HEK293 (cell line): Measurements from ENCODE around the gene DIABLO.

ENCODE experiments used
- CTCF ChIA-PET: fragments of 350-600 bp; formaldehyde crosslinking; extraction: SDS; loops from one replicate; lab custom pipeline; 2021; ENCODE audit warnings: antibody characterized with exemption; lab: Yijun Ruan, JAX
- POLR2A ChIA-PET: fragments of 300-600 bp; formaldehyde crosslinking; extraction: SDS; loops from one replicate; lab custom pipeline; 2020; ENCODE audit warnings: antibody characterized with exemption, inconsistent platforms; lab: Yijun Ruan, JAX
- H3K27ac ChIP-seq: fragments of 200-500 bp; sonication (Bioruptor generic); 2 replicates; pipeline ENCODE4 v1.5.1; 2014; ENCODE audit warnings: low read depth, low read length, control low read depth, inconsistent platforms; ENCODE audit errors: extremely low read depth
- H3K36me3 ChIP-seq, 2 experiments: fragments of 200-500 bp in 1 of 2; sonication (Bioruptor generic) in 1 of 2; 1 replicate in 1 of 2; 2 replicates in 1 of 2; pipeline ENCODE4 v1.5.1; 2014 to 2017; ENCODE audit warnings: inconsistent platforms in 2 of 2, low read length in 2 of 2; ENCODE audit not compliant: control insufficient read depth in 2 of 2, insufficient read depth in 1 of 2
- H3K4me1 ChIP-seq: fragments of 200-500 bp; sonication (Bioruptor generic); 2 replicates; pipeline ENCODE4 v1.5.1; 2014; ENCODE audit warnings: mild to moderate bottlenecking, low read length, inconsistent platforms; ENCODE audit not compliant: control insufficient read depth, insufficient read depth
- H3K4me3 ChIP-seq: 2 replicates; pipeline ENCODE4 v1.5.1; 2011; ENCODE audit warnings: low read depth, mild to moderate bottlenecking, control low read depth, low read length, moderate library complexity
- H3K9me3 ChIP-seq: fragments of 200-500 bp; sonication (Bioruptor generic); 2 replicates; pipeline ENCODE4 v1.5.1; 2014; ENCODE audit warnings: low read depth, low read length, inconsistent platforms; ENCODE audit not compliant: control insufficient read depth, insufficient read depth
- GLI2 ChIP-seq: fragments of 450-650 bp; formaldehyde crosslinking; IDR thresholded peaks from 2 replicates; pipeline ENCODE4; 2017; ENCODE audit warnings: missing biosample characterization, missing genetic modification characterization, low read depth, borderline replicate concordance
- KLF10 ChIP-seq: fragments of 450-650 bp; IDR thresholded peaks from 2 replicates; pipeline ENCODE4 v1.5.1; 2018; ENCODE audit warnings: missing biosample characterization, mild to moderate bottlenecking, missing genetic modification characterization
- KLF8 ChIP-seq: fragments of 450-650 bp; formaldehyde crosslinking; IDR thresholded peaks from 2 replicates; pipeline ENCODE4 v1.5.1; 2016; ENCODE audit warnings: missing biosample characterization, missing genetic modification characterization
- KLF9 ChIP-seq: fragments of 450-650 bp; formaldehyde crosslinking; IDR thresholded peaks from 2 replicates; pipeline ENCODE4 v1.5.1; 2016; ENCODE audit warnings: missing biosample characterization, missing genetic modification characterization, low read depth
- PBX3 ChIP-seq: sonication (generic); formaldehyde crosslinking; IDR thresholded peaks from 2 replicates; pipeline ENCODE4 v1.8.1; 2022; ENCODE audit warnings: mild to moderate bottlenecking, moderate library complexity, missing genetic modification reagents
- PRDM4 ChIP-seq: fragments of 450-650 bp; formaldehyde crosslinking; IDR thresholded peaks from 2 replicates; pipeline ENCODE4 v1.5.1; 2017; ENCODE audit warnings: missing biosample characterization, missing genetic modification characterization
- ZBTB8A ChIP-seq: fragments of 450-650 bp; formaldehyde crosslinking; IDR thresholded peaks from 2 replicates; pipeline ENCODE4 v1.5.1; 2016; ENCODE audit warnings: missing biosample characterization, missing genetic modification characterization
- ZNF121 ChIP-seq: fragments of 450-650 bp; formaldehyde crosslinking; IDR thresholded peaks from 2 replicates; pipeline ENCODE4 v1.5.1; 2016; ENCODE audit warnings: missing biosample characterization, missing genetic modification characterization
- ZNF19 ChIP-seq: fragments of 450-650 bp; formaldehyde crosslinking; IDR thresholded peaks from 2 replicates; pipeline ENCODE4; 2016; ENCODE audit warnings: missing biosample characterization, missing genetic modification characterization, low read depth
- ZNF202 ChIP-seq: fragments of 450-650 bp; formaldehyde crosslinking; IDR thresholded peaks from 2 replicates; pipeline ENCODE4 v1.5.1; 2016; ENCODE audit warnings: missing biosample characterization, missing genetic modification characterization, borderline replicate concordance
- ZNF23 ChIP-seq: fragments of 450-650 bp; formaldehyde crosslinking; IDR thresholded peaks from 2 replicates; pipeline ENCODE4 v1.5.1; 2016; ENCODE audit warnings: missing biosample characterization, missing genetic modification characterization, borderline replicate concordance
- ZNF266 ChIP-seq: fragments of 450-650 bp; formaldehyde crosslinking; IDR thresholded peaks from 2 replicates; pipeline ENCODE4 v1.5.1; 2016; ENCODE audit warnings: missing biosample characterization, missing genetic modification characterization, low read depth
- ZNF292 ChIP-seq: fragments of 450-650 bp; formaldehyde crosslinking; IDR thresholded peaks from 2 replicates; pipeline ENCODE4 v1.5.1; 2016; ENCODE audit warnings: low read depth, missing biosample characterization, missing genetic modification characterization, borderline replicate concordance
- ZNF350 ChIP-seq: fragments of 450-650 bp; formaldehyde crosslinking; IDR thresholded peaks from 2 replicates; pipeline ENCODE4 v1.5.0; 2017; ENCODE audit warnings: missing biosample characterization, mild to moderate bottlenecking, missing genetic modification characterization
- ZNF473 ChIP-seq: fragments of 450-650 bp; formaldehyde crosslinking; IDR thresholded peaks from 2 replicates; pipeline ENCODE4 v1.5.1; 2017; ENCODE audit warnings: missing biosample characterization, missing genetic modification characterization
- ZNF48 ChIP-seq: fragments of 450-650 bp; formaldehyde crosslinking; IDR thresholded peaks from 2 replicates; pipeline ENCODE4 v1.5.1; 2016; ENCODE audit warnings: missing biosample characterization, missing genetic modification characterization
- ZNF561 ChIP-seq: fragments of 450-650 bp; IDR thresholded peaks from 2 replicates; pipeline ENCODE4 v1.5.1; 2018; ENCODE audit warnings: missing biosample characterization, missing genetic modification characterization, borderline replicate concordance
- ZNF571 ChIP-seq: fragments of 450-650 bp; formaldehyde crosslinking; IDR thresholded peaks from 2 replicates; pipeline ENCODE4 v1.5.0; 2017; ENCODE audit warnings: missing biosample characterization, missing genetic modification characterization
- ZNF600 ChIP-seq: fragments of 450-650 bp; formaldehyde crosslinking; IDR thresholded peaks from 2 replicates; pipeline ENCODE4 v1.5.1; 2016; ENCODE audit warnings: missing biosample characterization, missing genetic modification characterization
- ZNF610 ChIP-seq: fragments of 450-650 bp; formaldehyde crosslinking; IDR thresholded peaks from 2 replicates; pipeline ENCODE4 v1.5.1; 2016; ENCODE audit warnings: missing biosample characterization, missing genetic modification characterization, borderline replicate concordance
- ZNF623 ChIP-seq: fragments of 450-650 bp; formaldehyde crosslinking; IDR thresholded peaks from 2 replicates; pipeline ENCODE4 v1.5.1; 2016; ENCODE audit warnings: missing biosample characterization, missing genetic modification characterization
- ZNF776 ChIP-seq: fragments of 450-650 bp; formaldehyde crosslinking; IDR thresholded peaks from 2 replicates; pipeline ENCODE4 v1.5.0; 2017; ENCODE audit warnings: missing biosample characterization, missing genetic modification characterization, borderline replicate concordance
- TF ChIP-seq, protein P1 (sequence below): fragments of 450-650 bp; formaldehyde crosslinking; IDR thresholded peaks from 2 replicates; pipeline ENCODE4 v1.5.1; 2016; ENCODE audit warnings: missing biosample characterization, missing genetic modification characterization
- TF ChIP-seq, protein P2 (sequence below): fragments of 450-650 bp; formaldehyde crosslinking; IDR thresholded peaks from 2 replicates; pipeline ENCODE4 v1.5.1; 2016; ENCODE audit warnings: missing biosample characterization, missing genetic modification characterization, borderline replicate concordance
- TF ChIP-seq, protein P3 (sequence below): fragments of 450-650 bp; formaldehyde crosslinking; IDR thresholded peaks from 2 replicates; pipeline ENCODE4 v1.5.1; 2016; ENCODE audit warnings: missing biosample characterization, missing genetic modification characterization
- TF ChIP-seq, protein P4 (sequence below): fragments of 450-650 bp; IDR thresholded peaks from 2 replicates; pipeline ENCODE4 v1.5.1; 2018; ENCODE audit warnings: missing biosample characterization, missing genetic modification characterization

The DIABLO gene

DNA sequence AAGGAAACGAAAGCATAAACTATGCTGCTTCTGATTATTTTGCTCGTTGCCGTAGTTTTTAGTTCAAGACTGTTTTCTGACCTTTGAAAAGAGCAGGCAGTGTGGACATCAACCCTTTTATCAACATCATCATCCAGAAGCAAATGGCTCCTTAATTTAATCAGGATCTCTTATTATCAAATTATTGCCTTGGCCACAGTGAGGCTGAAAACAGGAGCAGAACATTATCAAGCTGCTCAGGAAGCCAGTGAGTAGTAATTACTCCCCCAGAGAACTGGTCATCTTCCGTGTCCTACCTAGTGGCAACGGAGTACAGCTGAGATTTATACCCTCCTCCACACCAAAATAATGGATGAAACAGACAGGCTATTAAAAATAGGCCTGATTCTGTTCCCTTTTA lies 2.2 kb upstream of the DIABLO start:
- H3K27ac ChIP-seq = no peak overlapping the region
- ChIA-PET POLR2A (no interaction called here), CTCF (interaction anchor here (0.6 kb wide), 1 partner anchor 670 kb away, joined by 3 read pairs; no protein-coding TSS in a partner anchor)
- H3K36me3 ChIP-seq = peaks cover 6 to 39% of the 10 kb centered on the region in 2 experiments; a peak in 2 of 3 replicates
- peaks cover 11% of the 10 kb centered on the region for H3K4me1 ChIP-seq
- H3K4me3 ChIP-seq = no peak overlapping the region
- TF ChIP-seq ZNF776 = no peak
- no peak for TF ChIP-seq ZNF202
- no peak for TF ChIP-seq ZNF19
- no peak for TF ChIP-seq ZNF23 (tag by site-specific recombination)
- no peak for TF ChIP-seq ZNF623 (tag by site-specific recombination)
- TF ChIP-seq, protein P1, sequence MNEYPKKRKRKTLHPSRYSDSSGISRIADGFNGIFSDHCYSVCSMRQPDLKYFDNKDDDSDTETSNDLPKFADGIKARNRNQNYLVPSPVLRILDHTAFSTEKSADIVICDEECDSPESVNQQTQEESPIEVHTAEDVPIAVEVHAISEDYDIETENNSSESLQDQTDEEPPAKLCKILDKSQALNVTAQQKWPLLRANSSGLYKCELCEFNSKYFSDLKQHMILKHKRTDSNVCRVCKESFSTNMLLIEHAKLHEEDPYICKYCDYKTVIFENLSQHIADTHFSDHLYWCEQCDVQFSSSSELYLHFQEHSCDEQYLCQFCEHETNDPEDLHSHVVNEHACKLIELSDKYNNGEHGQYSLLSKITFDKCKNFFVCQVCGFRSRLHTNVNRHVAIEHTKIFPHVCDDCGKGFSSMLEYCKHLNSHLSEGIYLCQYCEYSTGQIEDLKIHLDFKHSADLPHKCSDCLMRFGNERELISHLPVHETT (tag by site-specific recombination) = no peak
- TF ChIP-seq KLF9 = no peak
- TF ChIP-seq ZNF561 (tag by site-specific recombination) = no peak
- TF ChIP-seq, protein P2, sequence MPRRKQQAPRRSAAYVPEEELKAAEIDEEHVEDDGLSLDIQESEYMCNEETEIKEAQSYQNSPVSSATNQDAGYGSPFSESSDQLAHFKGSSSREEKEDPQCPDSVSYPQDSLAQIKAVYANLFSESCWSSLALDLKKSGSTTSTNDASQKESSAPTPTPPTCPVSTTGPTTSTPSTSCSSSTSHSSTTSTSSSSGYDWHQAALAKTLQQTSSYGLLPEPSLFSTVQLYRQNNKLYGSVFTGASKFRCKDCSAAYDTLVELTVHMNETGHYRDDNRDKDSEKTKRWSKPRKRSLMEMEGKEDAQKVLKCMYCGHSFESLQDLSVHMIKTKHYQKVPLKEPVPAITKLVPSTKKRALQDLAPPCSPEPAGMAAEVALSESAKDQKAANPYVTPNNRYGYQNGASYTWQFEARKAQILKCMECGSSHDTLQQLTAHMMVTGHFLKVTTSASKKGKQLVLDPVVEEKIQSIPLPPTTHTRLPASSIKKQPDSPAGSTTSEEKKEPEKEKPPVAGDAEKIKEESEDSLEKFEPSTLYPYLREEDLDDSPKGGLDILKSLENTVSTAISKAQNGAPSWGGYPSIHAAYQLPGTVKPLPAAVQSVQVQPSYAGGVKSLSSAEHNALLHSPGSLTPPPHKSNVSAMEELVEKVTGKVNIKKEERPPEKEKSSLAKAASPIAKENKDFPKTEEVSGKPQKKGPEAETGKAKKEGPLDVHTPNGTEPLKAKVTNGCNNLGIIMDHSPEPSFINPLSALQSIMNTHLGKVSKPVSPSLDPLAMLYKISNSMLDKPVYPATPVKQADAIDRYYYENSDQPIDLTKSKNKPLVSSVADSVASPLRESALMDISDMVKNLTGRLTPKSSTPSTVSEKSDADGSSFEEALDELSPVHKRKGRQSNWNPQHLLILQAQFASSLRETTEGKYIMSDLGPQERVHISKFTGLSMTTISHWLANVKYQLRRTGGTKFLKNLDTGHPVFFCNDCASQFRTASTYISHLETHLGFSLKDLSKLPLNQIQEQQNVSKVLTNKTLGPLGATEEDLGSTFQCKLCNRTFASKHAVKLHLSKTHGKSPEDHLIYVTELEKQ = no peak
- no peak for TF ChIP-seq ZBTB8A
- TF ChIP-seq KLF10 (tag by site-specific recombination) = no peak
- TF ChIP-seq ZNF610 (tag by site-specific recombination) = no peak
- TF ChIP-seq ZNF600 = no peak
- no peak for TF ChIP-seq PBX3 (CRISPR knock-in tag)
- TF ChIP-seq ZNF292 (tag by site-specific recombination) = no peak
- no peaks in the 10 kb centered on the region for H3K9me3 ChIP-seq

DNA sequence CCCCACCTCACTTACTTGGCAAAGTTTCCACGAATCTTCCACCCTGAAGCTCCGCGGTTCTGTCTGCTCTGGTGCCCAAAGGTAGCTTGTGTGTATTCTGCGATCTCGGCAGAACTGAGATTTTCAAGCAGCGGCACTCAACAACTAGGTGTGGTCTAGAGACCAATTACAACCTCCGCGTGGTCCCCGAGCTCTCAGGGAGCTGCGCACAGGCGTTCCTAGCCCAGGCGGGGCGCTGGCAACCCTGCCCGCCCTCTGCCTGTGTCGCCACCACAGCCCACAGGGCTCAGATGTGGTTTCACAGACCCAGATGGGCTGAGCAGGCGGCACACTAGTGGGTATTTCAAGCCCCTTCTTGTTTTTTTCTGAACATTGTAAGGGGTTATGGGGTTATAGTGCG lies 1.5 kb upstream of the DIABLO start:
- peaks cover 11% of the 10 kb centered on the region for H3K4me1 ChIP-seq
- H3K36me3 ChIP-seq = peaks cover 13 to 40% of the 10 kb centered on the region in 2 experiments; a peak in 2 of 3 replicates
- POLR2A ChIA-PET = no interaction called here
- CTCF ChIA-PET = interaction anchor here (0.6 to 0.7 kb wide), 2 partner anchors 68 to 671 kb away, joined by 3 read pairs; no protein-coding TSS in a partner anchor
- H3K27ac ChIP-seq = no peak overlapping the region
- no peak for TF ChIP-seq ZBTB8A
- no peak for TF ChIP-seq ZNF350 (tag by site-specific recombination)
- TF ChIP-seq ZNF571 (tag by site-specific recombination) = no peak
- no peak for TF ChIP-seq ZNF610 (tag by site-specific recombination)
- TF ChIP-seq, protein P3, sequence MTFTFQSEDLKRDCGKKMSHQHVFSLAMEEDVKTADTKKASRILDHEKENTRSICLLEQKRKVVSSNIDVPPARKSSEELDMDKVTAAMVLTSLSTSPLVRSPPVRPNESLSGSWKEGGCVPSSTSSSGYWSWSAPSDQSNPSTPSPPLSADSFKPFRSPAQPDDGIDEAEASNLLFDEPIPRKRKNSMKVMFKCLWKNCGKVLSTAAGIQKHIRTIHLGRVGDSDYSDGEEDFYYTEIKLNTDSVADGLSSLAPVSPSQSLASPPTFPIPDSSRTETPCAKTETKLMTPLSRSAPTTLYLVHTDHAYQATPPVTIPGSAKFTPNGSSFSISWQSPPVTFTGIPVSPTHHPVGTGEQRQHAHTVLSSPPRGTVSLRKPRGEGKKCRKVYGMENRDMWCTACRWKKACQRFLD (tag by site-specific recombination) = no peak
- TF ChIP-seq KLF8 (tag by site-specific recombination) = no peak
- TF ChIP-seq, protein P4, sequence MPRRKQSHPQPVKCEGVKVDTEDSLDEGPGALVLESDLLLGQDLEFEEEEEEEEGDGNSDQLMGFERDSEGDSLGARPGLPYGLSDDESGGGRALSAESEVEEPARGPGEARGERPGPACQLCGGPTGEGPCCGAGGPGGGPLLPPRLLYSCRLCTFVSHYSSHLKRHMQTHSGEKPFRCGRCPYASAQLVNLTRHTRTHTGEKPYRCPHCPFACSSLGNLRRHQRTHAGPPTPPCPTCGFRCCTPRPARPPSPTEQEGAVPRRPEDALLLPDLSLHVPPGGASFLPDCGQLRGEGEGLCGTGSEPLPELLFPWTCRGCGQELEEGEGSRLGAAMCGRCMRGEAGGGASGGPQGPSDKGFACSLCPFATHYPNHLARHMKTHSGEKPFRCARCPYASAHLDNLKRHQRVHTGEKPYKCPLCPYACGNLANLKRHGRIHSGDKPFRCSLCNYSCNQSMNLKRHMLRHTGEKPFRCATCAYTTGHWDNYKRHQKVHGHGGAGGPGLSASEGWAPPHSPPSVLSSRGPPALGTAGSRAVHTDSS (tag by site-specific recombination) = no peak
- no peak for TF ChIP-seq ZNF121 (tag by site-specific recombination)
- TF ChIP-seq GLI2 = no peak
- TF ChIP-seq PRDM4 = no peak
- TF ChIP-seq ZNF266 = no peak
- no peak for TF ChIP-seq ZNF48
- no peak for TF ChIP-seq ZNF473 (tag by site-specific recombination)
- TF ChIP-seq, all 188 proteins: peak for 0
- H3K9me3 ChIP-seq = no peaks in the 10 kb centered on the region
- no peak overlapping the region for H3K4me3 ChIP-seq
